MCF 10A (cell line): ENCODE data around the gene ELMO1. TPM values are rescaled to one million over a fixed set of nuclear protein-coding genes. Genes with fewer than 3 reads are reported as not detected.

Source experiments
- BruUV-seq: library from RNA; stranded (reverse); fragments of 400-500 nt; replicated peaks from 2 replicates; lab custom pipeline; 2021; lab: Mats Ljungman, UMichigan
- CTCF ChIA-PET: fragments of 300-600 bp; sonication (Branson Sonifier 250); formaldehyde crosslinking; extraction: SDS; loops from one replicate; lab custom pipeline; 2021; ENCODE audit warnings: antibody characterized with exemption, inconsistent platforms; lab: Yijun Ruan, JAX
- POLR2A ChIA-PET: fragments of 300-600, 350-650 bp; sonication (Branson Sonifier 250); formaldehyde crosslinking; extraction: SDS; loops from one replicate; lab custom pipeline; 2020; ENCODE audit warnings: antibody characterized with exemption, inconsistent platforms; lab: Yijun Ruan, JAX
- DNase-seq: peaks from one replicate; pipeline ENCODE4 v3.0.0-alpha.2; 2018; ENCODE audit not compliant: unreplicated experiment
- H3K27ac Mint-ChIP-seq: one replicate; pipeline ENCODE4 v1.8.0; 2022; ENCODE audit warnings: mild to moderate bottlenecking, low read depth, mixed read lengths; ENCODE audit not compliant: unreplicated experiment
- H3K27me3 Mint-ChIP-seq: one replicate; pipeline ENCODE4 v1.8.0; 2022; ENCODE audit warnings: mixed read lengths; ENCODE audit not compliant: insufficient read depth, unreplicated experiment
- H3K36me3 Mint-ChIP-seq: one replicate; pipeline ENCODE4 v1.8.0; 2022; ENCODE audit warnings: mild to moderate bottlenecking, moderate library complexity, mixed read lengths; ENCODE audit not compliant: insufficient read depth, unreplicated experiment
- H3K4me1 Mint-ChIP-seq: one replicate; pipeline ENCODE4 v1.8.0; 2022; ENCODE audit warnings: mixed read lengths; ENCODE audit not compliant: insufficient read depth, unreplicated experiment
- H3K4me3 Mint-ChIP-seq: one replicate; pipeline ENCODE4 v1.8.0; 2022; ENCODE audit warnings: mild to moderate bottlenecking, moderate library complexity, mixed read lengths; ENCODE audit not compliant: unreplicated experiment
- H3K9me3 Mint-ChIP-seq: one replicate; pipeline ENCODE4 v1.8.0; 2022; ENCODE audit warnings: mixed read lengths; ENCODE audit not compliant: unreplicated experiment
- CTCF ChIP-seq: fragments of 200-600 bp; IDR thresholded peaks from one replicate; pipeline ENCODE4 v1.8.0; 2022; ENCODE audit warnings: antibody characterized with exemption, mild to moderate bottlenecking; ENCODE audit not compliant: unreplicated experiment
- intact Hi-C: fragments of 100-400 bp; cut with micrococcal nuclease; formaldehyde crosslinking; loops from 2 replicates; pipeline ENCODE4 v1.14.1; 2022
- total RNA-seq: library from RNA; stranded (reverse); gene quantifications from 2 replicates; pipeline ENCODE4 v1.2.3, GENCODE V29; 2022

ELMO1 gene
- total RNA-seq, 1 experiment from 2014 or later, result 0.30 TPM

- H3K9me3 Mint-ChIP-seq, result no peaks in the 10 kb centered on the region
- ChIA-PET POLR2A (no interaction called here), CTCF (interaction anchor here (0.6 to 1.6 kb wide), 4 partner anchors 148 to 340 kb away, joined by 3 to 15 read pairs (median 3); no protein-coding TSS in a partner anchor)
- no peaks in the 10 kb centered on the region for H3K36me3 Mint-ChIP-seq
- intact Hi-C loops, result no loop called here
- BruUV-seq, result no TSS peak
- no peak overlapping the region for H3K4me3 Mint-ChIP-seq
- H3K4me1 Mint-ChIP-seq, result peaks cover 9% of the 10 kb centered on the region
- peaks cover 15% of the 10 kb centered on the region for H3K27me3 Mint-ChIP-seq
- peak; percentile 18 for DNase-seq
- TF ChIP-seq CTCF, result no peak
- H3K27ac Mint-ChIP-seq, result no peak overlapping the region
Observed at GRCh38 chr7:36994456-36995112, 454.1 kb downstream of the ELMO1 start.

- Mint-ChIP-seq H3K27ac (no peak overlapping the region), H3K27me3 (peaks cover 73% of the 10 kb centered on the region), H3K36me3 (no peaks in the 10 kb centered on the region), H3K9me3 (no peaks in the 10 kb centered on the region), H3K4me3 (no peak overlapping the region), H3K4me1 (no peaks in the 10 kb centered on the region)
- ChIA-PET CTCF (interaction anchor here (0.6 to 8.0 kb wide), 40 partner anchors 9 to 555 kb away, joined by 3 to 101 read pairs (median 4); no protein-coding TSS in a partner anchor), POLR2A (no interaction called here)
- TF ChIP-seq CTCF, result peak; percentile 84
- DNase-seq, result peak; percentile 62
- no TSS peak for BruUV-seq
- intact Hi-C loops, result loop anchor here (1.0 kb wide), 1 partner anchor 195 kb away; no protein-coding TSS in a partner anchor
Observed at GRCh38 chr7:36986948-36987724, 461.5 kb downstream of the ELMO1 start.

- CTCF ChIA-PET, result interaction anchor here (0.6 to 8.0 kb wide), 33 partner anchors 9 to 554 kb away, joined by 3 to 101 read pairs (median 4); no protein-coding TSS in a partner anchor
- no peak overlapping the region for H3K4me3 Mint-ChIP-seq
- TF ChIP-seq CTCF, result no peak
- no peak overlapping the region for H3K27ac Mint-ChIP-seq
- POLR2A ChIA-PET, result interaction anchor here (1.2 kb wide), 1 partner anchor 308 kb away, joined by 3 read pairs; no protein-coding TSS in a partner anchor
- no peaks in the 10 kb centered on the region for H3K9me3 Mint-ChIP-seq
- intact Hi-C loops, result no loop called here
- no peaks in the 10 kb centered on the region for H3K4me1 Mint-ChIP-seq
- DNase-seq, result no peak
- BruUV-seq, result no TSS peak
- peaks cover 73% of the 10 kb centered on the region for H3K27me3 Mint-ChIP-seq
- H3K36me3 Mint-ChIP-seq, result no peaks in the 10 kb centered on the region
Observed at GRCh38 chr7:36986511-36986933, 462.1 kb downstream of the ELMO1 start.
